Amygdala (tissue), 56 donors: ENCODE results near the gene PLCH1.
A peak's percentile ranks its signal among the peaks of the same experiment; 100 is the strongest.

Experiments used
- DNase-seq, 56 donors: peaks; one replicate each; lab custom pipeline; 2025; lab: John Stamatoyannopoulos, UW

Gene PLCH1

GRCh38 chr3:155497930-155498647 lies 246.8 kb downstream of the PLCH1 start:
- DNase-seq, result no peak

GRCh38 chr3:155496206-155496605 lies 248.7 kb downstream of the PLCH1 start:
- no peak for DNase-seq

DNA sequence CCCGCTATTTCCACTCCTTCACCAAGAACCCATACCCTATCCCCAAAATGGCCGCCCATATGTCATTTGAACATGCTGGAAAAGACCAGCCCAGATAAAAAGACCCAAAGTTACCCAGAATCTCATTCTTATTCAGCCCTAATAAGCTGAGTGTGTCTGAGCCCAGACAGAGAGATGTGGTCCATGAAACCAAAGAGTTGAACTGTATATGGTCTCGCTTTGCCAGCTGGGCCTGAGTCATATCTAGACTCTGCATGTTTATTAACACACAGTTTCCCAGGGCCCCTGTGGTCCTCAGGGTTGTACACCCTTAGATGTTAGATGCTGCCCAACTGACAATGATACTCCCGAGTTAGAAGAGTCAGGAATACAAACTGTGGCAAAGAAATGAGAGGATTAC lies 249.5 kb downstream of the PLCH1 start:
- DNase-seq, result no peak

GRCh38 chr3:155494332-155494731 lies 250.5 kb downstream of the PLCH1 start:
- DNase-seq, result no peak

DNA sequence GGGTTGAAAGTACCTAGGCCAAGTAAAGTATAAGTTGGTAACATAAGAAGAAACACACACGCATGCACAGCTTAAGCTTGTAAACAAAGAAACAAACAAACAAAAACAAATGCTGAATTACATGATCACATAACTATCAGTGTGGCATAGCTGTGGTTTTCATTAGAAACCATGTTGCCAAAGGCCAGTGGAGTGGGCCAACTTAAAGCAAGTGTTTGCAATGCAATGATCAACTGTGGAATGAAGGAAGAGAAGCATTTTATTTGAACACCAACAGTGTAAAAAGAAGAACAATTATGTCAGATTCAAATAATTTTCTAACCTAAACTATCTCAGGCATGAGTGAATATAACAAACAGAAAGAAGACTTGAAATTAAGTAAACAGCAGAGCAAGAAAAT lies 252.0 kb downstream of the PLCH1 start:
- no peak for DNase-seq

- no peak for DNase-seq
Measured at GRCh38 chr3:155491696-155492095, 253.2 kb downstream of the PLCH1 start.

- DNase-seq, result no peak
Measured at GRCh38 chr3:155488671-155489070, 256.2 kb downstream of the PLCH1 start.

DNA sequence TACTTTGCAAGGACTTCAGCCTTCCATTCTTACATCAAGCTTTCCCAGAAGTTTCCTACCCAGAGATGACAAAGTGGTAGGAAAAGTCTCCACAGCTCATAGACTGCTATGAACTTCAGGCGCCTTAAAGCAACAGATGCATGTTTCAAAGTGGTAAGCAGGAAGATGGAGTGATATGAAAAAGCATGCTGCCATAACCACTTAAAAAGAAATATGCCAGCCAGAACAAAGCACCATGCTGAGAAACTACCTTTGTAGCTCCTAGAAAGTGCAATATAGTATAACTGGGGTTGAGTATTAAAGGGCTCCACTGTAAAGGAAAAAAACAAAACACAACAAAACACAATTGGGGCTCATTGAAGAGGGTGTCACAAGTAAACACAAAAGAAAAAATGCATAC lies 259.0 kb downstream of the PLCH1 start:
- DNase-seq, result no peak

GRCh38 chr3:155481591-155481990 lies 263.3 kb downstream of the PLCH1 start:
- DNase-seq, result no peak

DNA sequence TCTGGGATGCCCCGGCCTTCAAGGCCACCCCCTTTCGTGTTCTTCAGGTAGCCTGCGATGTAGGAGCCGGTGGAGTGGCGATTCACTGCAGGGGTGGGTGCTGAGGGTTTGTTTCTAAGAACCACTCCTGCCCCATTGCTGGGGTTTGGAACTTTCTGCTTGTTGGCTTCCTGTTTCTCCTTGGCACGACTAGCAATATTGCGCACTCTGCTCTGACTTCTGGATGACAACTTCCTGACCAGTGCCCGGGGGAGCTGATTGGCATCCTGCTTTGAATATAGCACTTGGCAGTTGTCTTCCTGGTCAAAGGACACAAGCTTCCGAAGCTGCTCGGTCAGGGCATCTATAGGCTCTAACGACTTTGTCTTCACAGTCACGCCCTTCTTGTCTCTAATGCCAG lies 263.8 kb downstream of the PLCH1 start:
- DNase-seq, result no peak

DNA sequence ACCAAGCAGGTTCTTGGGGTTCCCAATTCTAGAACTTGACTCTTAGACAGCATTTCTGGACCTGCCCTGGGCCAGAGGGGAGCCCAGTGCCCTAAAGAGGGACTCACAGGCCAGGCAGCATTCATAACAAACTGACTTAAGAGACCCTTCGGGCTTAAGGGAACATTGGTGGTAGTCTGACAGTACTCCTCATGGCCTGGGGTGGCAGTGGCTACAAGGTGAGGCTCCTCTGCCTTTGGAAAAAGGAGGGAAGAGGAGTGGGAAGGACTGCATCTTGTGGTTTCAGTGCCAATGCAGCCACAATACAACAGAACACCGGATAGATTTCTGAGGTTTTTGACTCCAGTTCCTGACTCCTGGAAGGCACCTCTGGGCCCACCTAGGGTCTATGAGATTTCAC lies 279.2 kb downstream of the PLCH1 start:
- no peak for DNase-seq

DNA sequence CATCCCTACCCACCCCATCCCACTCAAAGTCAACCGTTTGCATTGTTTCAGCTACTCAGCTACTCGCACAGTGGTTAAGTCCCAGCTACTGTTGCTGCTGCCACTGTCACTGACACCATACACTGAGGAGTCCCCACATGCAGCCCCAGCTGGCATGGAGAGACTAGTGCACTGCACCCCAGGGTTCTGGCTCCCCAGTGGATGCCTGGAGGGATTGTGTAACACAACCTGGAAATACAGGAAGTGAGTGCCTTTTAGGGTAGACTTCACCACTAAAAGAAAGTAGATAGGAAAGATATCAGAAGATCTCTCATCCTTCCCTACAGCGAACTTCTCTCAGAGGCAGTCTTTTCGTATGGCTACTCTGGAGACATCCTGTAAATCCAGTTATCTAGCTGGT lies 282.2 kb downstream of the PLCH1 start:
- no peak for DNase-seq

GRCh38 chr3:155457591-155457990 lies 287.3 kb downstream of the PLCH1 start:
- no peak for DNase-seq

GRCh38 chr3:155455765-155456164 lies 289.1 kb downstream of the PLCH1 start:
- no peak for DNase-seq

GRCh38 chr3:155453512-155453911 lies 291.4 kb downstream of the PLCH1 start:
- no peak for DNase-seq

DNA sequence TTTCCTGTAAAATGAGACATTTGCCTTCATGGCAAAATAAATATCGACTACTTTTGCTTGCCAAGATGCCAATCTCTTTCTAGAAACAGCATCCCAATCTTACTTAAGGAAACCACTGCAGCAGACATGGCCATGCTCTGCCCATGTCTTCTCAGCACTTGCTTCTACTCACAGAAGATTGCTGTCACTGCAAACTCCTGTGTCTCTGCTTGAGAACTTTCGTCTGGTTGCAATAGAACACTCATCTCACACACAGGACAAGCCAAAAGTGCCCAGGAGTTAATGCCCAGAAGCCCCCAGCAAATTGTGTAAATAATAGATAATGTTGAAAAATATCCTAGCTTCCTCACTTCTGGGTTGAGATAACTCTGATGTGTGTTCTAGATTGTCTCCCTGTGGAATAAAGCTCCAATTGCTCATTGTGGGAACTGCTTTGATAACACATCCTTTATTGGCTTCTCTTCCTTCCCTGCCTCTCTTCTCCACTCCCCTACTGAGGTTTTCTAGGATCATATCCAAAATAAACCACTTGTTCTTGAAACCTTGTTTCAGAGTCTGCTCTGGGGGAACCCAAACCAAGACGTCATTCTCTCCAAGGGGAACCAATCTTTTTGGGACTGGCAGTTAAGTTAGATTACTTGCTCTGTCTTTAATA lies 295.1 kb downstream of the PLCH1 start:
- no peak for DNase-seq

DNA sequence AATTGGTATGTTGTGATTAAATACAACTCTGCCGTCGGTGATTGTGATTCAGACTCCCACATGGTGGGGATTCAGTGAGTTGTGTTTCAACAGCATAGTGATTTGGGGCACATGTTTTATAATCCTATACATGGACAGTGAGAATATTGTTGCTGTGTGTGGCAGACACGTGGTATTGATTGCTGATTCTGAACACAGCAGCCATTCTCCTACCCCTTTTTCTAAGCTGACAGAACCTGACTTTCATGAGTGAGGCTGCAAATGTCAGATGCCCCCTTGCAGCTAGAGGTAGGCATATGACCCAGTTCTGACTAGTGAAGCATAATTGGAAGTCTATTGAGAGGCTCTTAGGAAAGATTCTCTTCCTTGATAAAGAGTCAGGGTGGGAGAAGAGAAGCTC lies 296.3 kb downstream of the PLCH1 start:
- no peak for DNase-seq

DNA sequence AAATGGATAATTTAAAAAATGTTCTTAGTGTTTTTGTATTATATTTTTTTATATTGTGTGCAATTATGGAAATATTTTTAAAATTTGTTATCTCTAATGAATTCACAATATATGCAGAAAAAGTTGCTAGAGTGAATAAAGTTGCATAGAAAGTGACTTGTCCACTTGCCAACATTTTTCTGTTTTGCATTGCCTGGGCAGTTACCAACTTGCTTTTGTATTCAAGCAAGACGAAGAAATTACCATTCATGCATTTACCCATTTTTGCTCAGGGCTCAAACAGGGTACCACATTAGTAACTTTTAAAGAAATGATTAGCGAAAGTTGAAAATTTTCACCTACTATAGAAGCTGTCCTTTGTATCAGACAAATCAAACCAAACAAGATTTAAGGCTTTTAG lies 298.5 kb downstream of the PLCH1 start:
- DNase-seq, result no peak

DNA sequence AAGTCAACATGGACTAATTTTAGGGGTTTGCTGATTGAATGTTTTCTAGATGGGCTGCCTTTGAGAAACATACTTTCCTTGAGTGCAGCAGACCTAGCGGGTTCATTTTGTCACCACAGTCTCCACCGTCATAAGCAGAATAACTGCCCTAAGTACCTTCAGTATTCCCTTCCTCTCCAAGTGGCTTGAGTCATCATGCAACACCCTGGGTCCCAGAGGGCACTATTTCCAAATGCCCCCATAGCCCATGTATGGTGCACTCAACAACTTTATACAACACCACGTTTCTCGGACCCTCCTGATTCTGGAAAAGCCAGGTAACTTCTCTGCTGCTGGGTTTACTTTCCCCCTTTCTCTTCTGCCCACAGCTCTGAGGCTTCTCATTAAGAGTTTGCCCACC lies 300.1 kb downstream of the PLCH1 start:
- DNase-seq, result no peak

GRCh38 chr3:155443815-155444214 lies 301.1 kb downstream of the PLCH1 start:
- no peak for DNase-seq

DNA sequence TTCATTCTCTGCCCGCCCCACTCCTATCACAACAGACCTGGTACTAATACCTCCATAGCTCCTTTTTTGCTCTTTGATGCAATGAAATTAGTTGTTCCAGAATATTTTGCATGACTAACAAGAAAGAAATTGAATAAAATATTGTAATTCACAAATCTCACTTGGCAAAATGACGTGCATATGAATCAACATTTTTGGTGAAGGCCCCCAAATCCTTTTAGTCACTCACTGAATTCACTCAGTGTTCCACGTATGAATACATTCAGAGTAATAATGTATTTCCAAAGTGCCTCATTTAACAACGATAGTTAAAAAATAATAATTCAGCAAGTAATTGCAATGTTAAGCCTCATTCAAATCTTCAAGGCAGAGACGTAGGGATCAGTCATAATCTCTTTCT lies 302.8 kb downstream of the PLCH1 start:
- no peak for DNase-seq

GRCh38 chr3:155441506-155441905 lies 303.4 kb downstream of the PLCH1 start:
- no peak for DNase-seq

DNA sequence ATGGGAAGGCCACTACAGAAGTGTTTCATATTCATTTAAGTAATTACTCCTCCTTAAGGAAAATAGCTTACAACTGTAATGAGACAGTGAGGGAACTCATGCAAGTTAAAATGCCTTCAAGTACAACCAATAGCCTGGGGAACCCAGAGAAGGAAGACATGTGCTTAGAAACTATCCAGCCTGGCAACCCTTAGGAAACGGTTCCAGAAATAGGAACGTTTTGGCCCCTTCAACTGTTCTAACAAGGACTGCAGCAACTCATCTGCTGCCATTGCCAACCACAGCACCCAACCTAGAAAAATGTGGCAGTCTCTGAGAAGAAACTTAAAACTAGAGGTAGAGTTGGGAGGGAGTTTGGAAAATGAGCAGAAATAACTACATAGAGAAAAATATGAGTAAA lies 303.8 kb downstream of the PLCH1 start:
- DNase-seq, result peak in 5 of 56 donors; percentile 1 to 5 (median 3)
